GM19468 (cell line): ENCODE results near the gene ARVCF.

Experiments used
- ATAC-seq: cut with Tn5 transposase; IDR thresholded peaks from one replicate; pipeline ENCODE4 v1.9.1; 2021; ENCODE audit warnings: mild to moderate bottlenecking, moderate library complexity, moderate number of reproducible peaks; ENCODE audit not compliant: unreplicated experiment; ENCODE audit errors: extremely low read depth

The ARVCF gene

DNA sequence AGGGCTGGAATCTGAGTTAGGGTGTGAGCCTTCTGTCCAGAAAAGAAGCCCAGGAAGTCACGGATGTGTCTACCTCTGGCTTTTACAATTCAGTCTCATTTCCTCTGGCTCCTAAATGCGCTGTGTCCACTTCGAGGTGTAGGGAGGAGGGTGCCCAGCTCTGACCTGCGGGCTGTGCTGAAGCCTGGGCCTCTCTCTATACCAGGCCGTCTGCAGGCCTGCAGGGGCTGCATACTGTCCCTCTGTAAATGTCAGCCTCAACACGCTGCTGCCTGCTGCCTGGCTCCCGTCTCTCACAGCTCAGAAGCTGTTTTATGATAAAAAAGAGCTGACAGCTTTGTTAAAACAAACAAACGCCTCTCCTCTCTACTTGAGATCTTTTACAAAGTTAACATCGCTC lies 14.5 kb downstream of the ARVCF start:
- ATAC-seq, result no peak

DNA sequence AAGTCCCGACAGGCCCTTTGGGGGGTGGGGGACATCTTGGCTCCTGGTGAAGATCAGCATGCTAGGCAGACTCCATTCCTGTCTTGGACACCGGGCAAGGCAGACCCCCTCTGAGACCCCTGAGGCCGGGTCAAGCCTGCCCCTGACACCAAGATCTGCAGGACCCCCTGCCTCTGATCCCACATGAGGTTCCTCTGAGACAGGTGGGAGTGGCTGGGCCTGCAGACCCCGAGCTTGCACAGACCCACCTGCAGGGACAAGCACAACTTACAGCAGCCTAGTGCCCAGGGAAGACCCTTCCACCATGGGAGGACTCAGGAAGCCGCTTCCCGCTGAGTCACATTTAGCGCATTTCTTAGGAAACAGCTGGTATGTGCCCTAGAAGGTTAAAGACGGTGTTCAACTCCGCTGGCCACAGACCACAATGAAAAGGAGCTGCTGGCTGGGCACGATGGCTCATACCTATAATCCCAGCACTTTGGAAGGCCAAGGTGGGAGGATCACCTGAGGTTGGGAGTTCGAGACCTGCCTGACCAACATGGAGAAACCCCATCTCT lies 15.5 kb downstream of the ARVCF start:
- no peak for ATAC-seq

DNA sequence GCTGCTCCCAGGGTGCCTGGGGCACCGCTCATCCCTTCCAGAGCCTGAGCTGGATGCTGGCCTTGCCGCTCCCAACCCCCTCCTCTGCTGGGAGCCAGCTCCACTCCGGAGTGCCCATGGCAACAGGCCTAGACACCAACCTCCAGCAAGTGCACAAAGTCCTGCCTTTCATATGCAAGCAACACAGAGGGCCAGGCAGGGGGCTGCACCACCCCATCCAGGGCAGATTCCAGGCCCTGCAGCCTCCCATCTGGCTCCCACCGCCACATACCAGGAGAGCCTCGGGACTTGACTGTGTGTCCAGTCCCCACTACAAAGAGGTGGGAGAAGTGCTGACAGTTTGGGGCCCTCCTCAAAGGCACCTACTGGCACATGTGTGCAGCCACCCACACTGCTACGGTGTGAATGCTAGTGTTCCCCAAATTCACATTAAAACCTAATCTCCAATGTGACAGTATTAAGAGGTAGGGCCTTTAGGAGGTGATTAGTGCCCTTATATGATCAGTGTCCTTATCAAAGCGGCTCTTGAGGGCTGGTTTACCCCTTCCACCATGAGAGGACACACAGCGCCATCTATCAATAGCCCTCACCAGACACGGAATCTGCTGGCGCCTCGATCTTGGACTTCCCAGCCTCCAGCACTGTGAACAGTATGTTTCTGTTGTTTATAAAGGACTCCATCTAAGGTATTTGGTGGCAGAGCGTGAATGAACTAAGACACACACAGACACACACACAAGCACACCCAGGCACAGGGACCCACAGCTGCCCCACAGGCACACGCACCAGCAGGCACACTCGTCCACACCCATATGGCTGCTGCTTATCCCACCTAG lies 16.2 kb downstream of the ARVCF start:
- ATAC-seq, result no peak

DNA sequence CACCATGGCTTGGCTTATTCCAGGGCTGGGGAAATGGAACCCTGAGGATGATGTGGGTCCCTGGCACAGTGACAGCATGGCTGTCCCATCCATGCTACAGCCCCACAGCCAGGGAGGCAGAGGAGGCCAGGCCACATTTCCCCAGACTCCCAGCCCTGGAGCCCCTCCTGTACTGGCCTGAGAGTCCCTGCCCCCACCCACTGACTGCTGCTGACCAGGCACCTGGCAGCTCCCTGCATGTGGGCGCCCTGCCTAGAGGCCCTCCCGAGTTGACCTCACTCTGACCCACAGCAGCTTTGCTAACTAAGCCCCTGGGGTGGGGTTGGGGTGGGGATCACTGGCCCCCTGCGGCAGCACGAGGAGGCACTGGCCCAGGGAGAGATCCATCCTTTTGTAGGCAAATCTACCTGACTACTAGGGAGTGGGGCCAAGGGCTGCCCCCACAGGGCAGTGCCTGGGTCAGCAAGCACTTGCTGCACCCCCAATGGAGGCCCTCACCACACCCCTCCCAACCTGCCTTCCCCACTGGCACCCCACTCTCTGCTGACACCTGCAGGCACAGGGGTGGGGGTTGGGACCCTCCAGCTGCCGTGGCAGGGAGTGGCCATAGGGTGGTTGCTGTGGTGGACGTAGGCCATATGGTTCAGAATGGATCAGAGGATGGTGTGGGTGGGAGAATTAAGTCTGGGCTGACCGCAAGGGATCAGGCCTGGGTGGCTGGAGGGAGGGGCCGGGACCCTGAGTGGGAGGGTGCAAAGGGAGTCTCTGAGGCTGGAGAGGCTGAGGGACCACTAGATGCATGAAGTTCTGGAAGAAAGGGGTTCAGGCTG lies 17.4 kb downstream of the ARVCF start:
- no peak for ATAC-seq

DNA sequence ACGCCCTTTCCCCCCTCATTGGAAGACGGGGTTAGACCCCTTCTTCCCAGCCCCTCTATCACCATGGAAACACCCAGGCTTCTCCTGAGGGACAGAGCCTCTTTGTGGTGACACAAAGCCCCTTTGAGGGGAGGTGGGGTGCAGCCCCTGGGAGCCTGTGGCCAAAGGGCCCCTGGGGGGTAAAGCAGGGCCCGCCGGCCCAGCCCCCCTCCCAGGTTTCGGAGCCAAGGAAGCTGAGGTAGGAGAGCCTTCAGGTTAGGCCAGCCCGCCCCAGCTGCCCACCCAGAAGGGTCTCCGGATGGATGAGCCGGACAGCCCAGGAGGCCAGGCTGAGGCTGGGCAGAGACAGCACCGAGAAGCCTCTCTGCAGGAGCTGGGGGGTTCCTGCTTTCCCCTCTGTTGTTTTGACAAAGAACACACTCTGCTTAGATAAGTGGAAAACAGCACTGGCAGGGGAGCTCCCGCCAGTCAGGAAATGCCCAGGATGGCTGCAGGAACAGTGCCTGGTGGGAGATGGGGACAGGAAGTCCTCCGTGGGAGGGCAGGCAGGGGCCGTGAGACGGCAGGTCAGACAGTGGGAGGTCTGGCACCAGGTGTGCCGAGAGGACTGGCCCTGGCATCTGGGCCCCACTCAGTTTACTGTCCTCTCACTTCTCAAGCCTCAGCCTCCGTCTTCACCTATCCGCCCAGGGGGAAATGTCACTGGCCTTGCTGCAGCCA lies 18.2 kb downstream of the ARVCF start:
- ATAC-seq, result no peak

DNA sequence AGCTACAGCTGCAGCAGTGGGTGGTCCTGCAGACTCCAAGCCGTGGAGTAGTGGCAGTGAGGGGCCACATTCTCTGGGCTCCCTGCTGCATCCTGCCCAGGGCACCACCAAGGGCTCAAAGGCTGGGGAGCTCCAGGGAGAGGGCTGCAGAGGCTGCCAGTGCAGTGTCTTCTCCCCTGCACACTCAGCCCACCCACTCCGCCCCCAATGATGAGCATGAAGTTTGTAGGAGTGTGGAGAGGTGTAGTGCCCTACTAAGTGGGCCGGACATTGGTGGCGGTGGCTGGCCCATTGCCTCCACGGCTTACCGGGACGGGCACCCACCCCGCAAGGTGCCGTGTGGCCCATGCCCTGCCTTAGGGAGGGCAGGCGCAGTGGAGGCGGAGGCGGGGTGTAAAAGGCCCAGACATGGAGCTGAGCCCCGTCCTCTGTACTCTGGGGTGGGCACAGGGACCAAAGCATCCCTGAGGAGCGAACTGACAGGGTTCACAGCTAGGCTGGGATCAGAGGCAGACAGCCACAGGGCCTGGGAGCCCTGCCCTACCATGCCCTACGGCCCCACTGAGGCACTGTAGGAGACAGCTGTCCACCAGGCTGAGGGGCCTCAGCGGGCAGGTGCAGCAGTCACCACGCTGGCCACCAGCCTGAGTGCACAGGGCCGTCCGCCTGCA lies 18.9 kb downstream of the ARVCF start:
- ATAC-seq, result no peak

DNA sequence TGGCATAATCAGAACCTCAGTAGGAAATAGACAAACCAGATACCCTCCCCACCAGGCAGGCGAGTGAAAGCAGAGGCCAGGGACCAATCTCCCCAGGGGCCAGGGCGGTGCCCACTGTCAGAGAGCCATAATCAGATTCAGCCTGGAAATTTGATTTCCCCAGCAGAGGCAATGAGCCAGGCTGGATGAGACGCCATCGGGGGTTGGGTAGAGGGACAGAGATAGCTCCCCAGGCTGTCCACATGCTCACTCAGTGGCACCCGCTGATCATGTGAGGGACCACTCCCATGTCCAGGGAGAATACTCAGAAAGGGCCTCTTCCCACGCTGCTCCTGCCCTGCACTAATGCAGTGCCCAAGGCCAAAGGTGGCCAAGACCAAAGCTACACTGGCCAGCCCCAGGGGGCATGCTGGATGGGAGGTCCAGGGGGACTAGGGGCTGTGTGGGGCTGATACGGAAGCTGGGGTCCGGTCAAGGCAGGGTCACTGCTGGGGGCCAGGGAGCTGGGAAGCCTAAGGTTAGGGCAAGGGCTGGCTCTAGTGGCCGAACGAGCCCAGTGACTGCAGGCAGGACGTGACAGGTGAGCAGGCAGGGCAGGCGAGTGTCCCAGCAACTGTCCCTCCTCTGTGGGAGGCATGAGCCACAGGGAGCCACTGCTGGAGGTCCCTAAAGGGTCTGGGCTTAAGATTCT lies 19.8 kb downstream of the ARVCF start:
- no peak for ATAC-seq

DNA sequence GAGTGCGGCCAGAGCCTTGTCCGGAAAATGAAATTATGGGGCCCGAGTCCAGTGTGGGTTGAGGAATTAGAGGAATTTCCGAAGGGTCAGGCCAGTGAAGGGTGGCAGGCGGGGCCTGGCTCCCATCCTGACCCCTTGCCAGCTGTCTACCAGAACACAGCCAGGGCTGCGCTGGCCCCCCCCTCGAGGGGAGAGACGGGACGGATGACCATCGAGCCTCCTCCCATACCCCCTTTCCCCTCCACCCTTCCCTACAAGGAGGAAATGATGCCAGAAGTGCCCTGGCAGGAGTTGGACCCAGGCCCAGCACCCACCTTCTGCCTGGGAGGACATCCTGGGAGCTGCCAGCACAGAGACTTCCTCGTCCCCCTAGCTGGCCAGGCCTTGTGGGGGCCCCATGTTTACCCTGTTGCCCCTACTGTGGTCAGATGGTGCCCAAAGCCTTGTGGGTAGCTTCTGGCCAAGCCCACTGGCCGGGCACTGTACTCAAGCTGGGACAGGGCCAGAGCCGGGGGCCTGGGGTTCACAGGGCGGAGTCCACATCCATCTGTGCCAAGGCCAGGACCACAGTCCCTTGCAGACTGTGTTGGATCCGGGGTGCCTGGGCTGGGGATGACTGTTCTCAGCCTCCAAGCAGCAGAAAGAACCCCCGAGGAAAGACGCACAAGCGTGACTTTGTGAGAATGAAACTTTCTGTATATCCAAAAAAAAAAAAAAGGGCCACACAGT lies 20.8 kb downstream of the ARVCF start:
- ATAC-seq, result no peak

DNA sequence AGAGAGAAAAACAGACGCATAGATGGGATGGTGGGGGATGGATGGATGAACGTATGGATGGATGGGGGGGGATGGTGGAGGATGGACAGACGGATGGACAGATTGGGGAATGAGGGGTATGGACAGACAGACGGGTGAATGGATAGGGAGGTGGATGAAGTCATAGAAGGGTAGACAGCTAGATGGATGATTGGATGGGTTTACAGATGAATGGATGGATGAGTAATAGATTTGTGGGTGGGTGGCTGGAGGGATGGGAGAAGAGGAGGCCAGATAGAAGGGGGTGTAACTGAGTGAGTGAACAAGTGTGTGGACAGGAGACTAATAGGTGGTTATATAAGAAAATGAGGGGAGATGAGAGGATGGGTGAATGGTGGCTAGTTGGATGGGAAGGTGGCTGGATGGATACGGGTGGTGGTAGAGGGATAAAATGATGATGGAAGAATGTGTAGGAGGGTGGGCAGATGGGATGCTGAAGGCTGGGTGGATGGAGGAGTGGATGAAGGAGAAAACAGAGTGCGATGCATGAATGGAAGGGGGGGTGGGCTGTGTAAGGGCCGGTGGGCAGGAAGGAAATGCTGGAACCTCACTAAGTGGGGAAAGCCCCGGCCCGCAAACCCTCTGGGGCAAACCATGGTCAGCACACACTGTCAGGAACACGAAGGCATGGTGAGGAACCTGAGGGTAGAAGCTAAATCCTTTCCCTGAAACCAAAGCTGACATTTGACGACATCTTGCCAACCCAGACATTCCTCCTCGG lies 21.6 kb downstream of the ARVCF start:
- ATAC-seq, result no peak

DNA sequence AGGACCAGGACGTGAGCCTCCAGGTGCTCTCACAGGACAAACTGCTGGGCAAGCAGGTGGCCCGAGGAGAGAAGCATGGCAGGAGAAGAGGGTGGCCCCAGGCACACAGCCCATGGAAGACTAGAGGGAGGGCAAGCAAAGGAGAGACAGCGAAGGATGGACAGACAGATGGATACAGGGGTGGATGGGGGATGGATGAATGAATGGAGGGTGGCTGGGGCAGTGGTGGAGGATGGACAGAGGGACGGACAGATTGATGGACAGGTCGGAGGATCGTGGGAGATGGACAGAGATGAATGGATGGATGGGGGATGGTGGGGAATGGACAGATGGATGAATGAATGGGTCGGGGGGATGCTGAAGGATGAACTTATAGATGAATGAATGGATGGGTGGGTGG lies 22.7 kb downstream of the ARVCF start:
- no peak for ATAC-seq

DNA sequence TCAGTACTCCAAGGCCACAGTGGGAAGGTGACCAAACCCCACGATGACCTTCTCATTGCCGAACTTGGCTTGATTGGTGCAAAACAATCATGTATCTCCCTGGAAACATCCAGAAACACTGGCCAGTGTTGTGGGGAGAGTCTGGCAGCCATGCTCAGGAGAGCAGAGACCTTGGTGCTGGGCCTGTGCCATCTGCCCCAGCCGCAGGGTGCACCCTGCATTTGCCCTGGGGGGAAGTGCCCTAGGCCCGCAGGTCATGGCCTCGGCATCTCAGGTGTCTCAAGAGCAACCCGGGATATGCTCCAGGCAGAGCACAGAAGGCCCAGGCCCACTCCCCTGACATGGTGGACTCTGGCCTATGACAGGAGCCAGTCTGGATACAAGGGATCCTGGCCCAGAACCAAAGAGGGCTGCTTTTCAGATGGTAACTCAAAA lies 23.7 kb downstream of the ARVCF start:
- no peak for ATAC-seq

DNA sequence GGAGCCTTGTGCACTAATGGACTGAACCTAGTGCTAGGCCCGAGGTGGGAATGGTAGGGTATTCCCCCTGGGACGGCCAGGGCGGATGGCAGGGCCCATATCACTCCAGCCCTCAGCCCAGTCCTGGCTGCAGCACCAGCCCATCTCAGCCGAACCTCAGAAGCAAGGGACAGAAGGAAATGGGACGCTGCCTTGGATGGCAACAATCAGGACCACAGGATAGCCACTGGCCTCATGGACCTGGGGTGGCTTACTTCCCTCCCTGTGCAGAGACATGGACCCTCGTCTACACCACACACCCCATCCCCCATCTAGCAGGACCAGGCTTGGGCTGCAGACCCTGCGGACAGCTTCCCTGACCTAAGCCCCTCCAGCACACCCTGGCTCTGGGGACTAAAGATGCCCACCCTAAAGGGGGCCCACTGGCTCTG lies 24.1 kb downstream of the ARVCF start:
- ATAC-seq, result no peak

DNA sequence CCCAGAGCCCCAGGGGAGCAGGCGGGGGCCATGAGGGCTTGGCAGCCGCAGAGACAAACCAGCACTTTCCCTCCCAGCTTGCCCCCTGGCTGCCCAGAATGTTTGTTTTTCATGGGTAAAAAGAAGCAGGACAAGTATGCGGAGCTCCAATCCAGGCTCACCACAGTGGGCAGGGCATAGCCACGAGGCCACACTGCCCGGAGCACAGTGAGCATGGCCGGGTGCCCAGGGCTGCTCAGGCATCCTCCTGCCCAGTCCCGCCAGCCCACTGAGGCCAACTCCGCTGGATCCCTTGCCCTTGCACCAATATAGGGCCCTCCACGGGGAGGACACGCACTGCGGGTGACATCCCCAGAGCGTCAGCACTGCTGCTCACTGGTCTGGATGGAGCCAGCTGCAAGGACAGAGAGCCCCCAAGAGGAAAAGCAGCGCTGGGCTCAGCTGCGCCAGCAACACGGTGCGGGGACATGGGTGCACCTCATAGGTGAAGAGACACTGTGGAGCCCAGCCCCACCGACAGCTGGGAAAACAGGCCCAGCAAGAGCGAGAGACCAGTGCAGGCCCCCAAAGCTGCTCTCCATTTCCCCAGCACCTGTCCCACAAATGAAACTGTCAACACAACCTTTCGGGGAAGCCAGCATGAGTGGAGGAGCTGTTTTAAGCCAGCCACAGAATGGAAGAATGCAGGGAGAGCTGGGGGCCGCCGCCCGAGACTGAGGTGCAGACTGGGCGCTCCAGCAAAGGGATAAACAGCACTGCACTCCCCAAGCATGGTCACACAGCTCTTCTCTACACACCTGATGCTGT lies 24.8 kb downstream of the ARVCF start:
- no peak for ATAC-seq

DNA sequence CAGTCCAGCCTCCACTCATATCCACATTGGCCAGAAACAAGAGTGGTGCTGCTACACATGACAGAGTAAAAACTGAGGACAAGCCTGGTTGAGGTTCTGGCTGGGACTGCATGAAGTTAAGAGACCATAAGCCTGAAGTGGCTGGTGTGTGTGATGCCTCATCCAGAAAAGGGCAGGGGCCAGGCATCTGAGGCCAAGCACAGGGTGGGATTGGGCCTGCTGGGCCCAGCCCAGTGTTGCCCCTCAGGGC lies 25.3 kb downstream of the ARVCF start:
- no peak for ATAC-seq

DNA sequence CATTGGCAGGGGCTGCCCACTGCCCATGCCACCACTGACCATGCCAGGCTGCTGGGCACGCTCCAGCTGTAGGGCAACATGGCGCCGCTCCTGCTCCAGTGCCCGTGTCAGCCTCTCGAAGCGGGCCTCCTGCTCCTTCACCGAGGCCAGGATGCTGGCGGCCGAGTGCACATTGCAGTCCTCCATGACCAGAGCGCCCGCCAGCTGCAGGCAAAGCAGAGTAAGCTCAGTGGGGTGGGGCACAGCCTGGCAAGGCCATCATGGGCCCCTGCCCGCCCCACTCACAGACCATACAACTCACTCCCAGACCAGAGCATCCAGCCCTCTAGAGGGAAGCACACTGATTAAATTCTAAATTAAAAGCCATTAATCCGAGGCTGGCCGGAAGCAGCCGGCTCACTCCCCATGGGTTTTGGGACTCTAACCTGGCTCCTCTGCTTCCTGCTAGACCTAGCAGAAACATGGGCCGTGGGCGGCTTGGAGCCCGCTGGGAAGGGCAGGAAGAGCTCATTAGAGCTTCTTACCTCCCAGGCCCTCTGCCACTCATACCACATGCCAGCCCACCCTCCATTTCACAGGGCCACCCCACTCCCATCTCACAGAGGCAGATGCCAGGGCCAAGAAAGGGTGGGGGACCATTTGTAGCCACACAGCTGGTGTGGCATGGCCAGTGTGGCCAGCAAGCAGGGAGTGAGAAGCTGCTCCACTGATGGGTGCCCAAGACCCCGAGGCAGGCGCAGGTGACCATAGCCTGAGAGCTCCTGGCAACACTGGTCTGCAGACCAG lies 25.8 kb downstream of the ARVCF start:
- ATAC-seq, result no peak

DNA sequence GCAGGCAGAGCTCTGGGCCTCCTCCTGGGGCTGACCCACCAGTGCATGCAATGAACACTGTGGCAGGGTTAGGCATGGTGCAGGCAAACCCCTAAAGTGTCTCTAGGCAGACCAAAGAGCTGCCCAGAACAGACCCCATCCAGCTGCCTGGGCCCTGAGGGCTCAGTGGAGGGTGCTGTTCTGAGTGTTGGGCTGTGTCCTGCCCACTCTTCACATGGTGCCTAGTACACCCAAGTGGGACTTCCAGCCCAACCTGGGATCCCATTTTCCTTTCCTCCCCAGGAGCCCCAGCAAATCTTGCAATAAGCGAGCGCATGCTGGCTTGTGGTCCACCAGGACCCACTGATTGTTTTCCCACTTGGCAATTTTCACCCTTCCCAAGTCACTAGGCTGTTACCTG lies 26.4 kb downstream of the ARVCF start:
- no peak for ATAC-seq

DNA sequence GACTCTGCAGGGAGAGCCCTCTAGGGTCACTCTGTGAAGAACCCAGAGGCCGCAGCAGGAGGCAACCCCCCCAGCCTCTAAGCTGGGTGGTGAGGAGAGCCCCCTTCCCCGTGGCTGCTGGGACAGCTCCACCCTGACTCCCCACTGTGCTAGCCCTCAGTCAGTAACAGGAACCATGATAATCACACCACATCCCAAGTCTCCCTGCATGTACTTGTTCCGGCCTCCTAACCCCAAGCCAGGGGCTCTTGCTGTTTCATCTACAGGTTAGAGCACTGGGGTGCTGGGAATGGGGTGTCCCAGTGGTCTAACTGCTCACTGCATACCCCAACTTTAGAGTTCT lies 26.9 kb downstream of the ARVCF start:
- no peak for ATAC-seq
